NCI-H524 treated with DMSO at 0.1 percent for 48 hours (cell line): ENCODE results near the gene TOGARAM1.

ENCODE experiments used
- DNase-seq: peaks from one replicate; lab custom pipeline; 2025; lab: John Stamatoyannopoulos, UW

Gene TOGARAM1

GRCh38 chr14:45094275-45094674 is 132.3 kb downstream of the TOGARAM1 start:
- DNase-seq: no peak

GRCh38 chr14:45095143-45095542 is 133.2 kb downstream of the TOGARAM1 start:
- no peak for DNase-seq

DNA sequence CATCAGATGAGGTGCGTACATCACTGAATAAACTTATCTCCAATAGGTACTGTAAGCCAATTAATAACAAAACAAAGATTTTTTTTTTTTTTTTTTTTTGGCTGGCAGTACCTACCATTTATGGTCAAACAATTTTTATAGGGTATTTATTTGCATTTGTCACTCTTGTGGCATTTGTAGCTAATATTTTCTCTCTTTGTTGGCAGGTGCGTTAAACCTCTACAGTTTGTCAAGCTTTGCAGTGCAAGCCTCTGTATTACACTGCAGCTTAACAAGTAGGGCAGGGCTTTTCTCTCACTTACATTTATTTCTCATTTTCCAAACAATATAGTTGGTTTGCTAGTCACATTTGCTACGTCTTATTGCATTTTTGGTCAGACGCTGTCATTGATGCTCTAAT is 134.2 kb downstream of the TOGARAM1 start:
- DNase-seq: no peak

DNA sequence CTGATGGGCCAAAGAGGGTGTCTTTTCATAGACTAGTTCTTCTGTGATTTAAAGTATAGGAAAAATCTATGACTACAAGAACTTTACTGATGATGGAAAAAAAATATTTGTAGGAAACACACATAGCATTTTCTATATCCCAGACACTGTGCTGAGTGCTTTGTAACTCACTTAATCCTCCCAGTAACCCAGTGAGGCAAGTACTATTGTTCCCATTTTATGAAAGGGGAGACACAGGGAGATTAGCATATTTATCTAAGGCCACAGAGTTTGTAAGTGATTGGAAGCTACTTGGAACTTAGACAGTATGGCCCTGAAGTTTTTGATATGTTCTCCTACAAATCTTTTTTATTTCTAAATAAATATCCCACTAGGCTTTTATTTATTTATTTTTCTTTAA is 141.8 kb downstream of the TOGARAM1 start:
- DNase-seq: no peak

DNA sequence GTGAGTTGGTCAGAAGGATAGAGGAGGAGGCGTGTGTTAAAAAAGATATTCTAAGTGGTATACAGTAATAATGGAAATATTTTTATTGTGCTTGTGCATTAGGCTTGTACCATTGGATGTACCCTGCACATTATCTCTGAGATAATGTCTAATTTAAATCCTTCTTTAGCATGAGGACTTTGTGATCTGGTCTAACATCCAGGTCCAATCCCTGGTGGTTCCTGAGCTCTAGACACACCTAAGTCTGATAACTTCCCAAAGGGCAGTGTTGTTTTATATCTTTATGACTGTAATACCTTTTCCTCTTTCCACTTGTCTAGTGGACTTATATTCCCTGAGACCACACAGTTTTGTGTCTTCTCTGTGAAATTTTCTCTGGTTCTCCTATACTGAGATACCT is 142.6 kb downstream of the TOGARAM1 start:
- DNase-seq: no peak

GRCh38 chr14:45112896-45113781 is 151.1 kb downstream of the TOGARAM1 start:
- no peak for DNase-seq

- no peak for DNase-seq
Observed at GRCh38 chr14:45114327-45114726, 152.3 kb downstream of the TOGARAM1 start.

GRCh38 chr14:45118594-45118993 is 156.6 kb downstream of the TOGARAM1 start:
- no peak for DNase-seq

DNA sequence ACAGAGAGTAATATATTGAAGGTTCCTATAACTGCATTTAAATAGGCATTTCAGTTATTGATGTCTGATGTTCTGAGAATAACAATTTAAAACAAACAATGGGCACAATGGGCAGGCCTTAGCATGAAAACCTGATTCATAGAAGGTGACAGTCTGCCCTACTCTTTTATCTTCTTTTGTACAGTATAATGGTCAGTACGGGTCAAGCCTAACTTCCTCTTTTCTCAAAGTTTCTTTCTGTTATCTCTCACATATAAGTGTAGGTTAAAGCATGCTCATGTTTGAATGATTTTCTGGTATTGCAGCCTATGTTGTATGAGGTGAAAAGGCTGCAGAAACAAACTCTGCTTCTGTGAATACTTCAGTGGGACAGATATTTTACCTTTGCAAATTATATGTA is 158.1 kb downstream of the TOGARAM1 start:
- no peak for DNase-seq

- DNase-seq: no peak
Observed at GRCh38 chr14:45123271-45123670, 161.3 kb downstream of the TOGARAM1 start.
